Lower lobe of right lung (tissue), 2 donors: ENCODE measurements around the gene XIRP2. TPM values are rescaled to one million over a fixed set of nuclear protein-coding genes. Genes with fewer than 3 reads are reported as not detected.
"Not testable (repeated sequence)": the region's sequence is repeated elsewhere in the genome, so short reads cannot be mapped to it uniquely, and the experiment has no call there.

Experiments used
- ATAC-seq, 2 donors: fragments of 200-7000 bp; cut with Tn5 transposase; one replicate each; pipeline ENCODE4 v1.9.1; 2020 to 2022; ENCODE audit warnings: mild to moderate bottlenecking in 2 of 2, moderate library complexity in 2 of 2
- DNase-seq: peaks from one replicate; pipeline ENCODE4 v3.0.0-alpha.2; 2020
- H3K27ac ChIP-seq: fragments of 200-600 bp; one replicate; pipeline ENCODE4 v1.8.0; 2022
- H3K27me3 ChIP-seq: fragments of 200-600 bp; one replicate; pipeline ENCODE4 v1.8.0; 2022; ENCODE audit warnings: low read depth
- H3K36me3 ChIP-seq: fragments of 200-600 bp; one replicate; pipeline ENCODE4 v1.8.0; 2022; ENCODE audit warnings: mild to moderate bottlenecking
- H3K4me1 ChIP-seq: fragments of 200-600 bp; one replicate; pipeline ENCODE4 v1.8.0; 2022
- H3K4me3 ChIP-seq: fragments of 200-600 bp; one replicate; pipeline ENCODE4 v1.8.0; 2022; ENCODE audit warnings: mild to moderate bottlenecking
- H3K9me3 ChIP-seq: fragments of 200-600 bp; one replicate; pipeline ENCODE4 v1.8.0; 2022
- CTCF ChIP-seq: fragments of 200-600 bp; IDR thresholded peaks from one replicate; pipeline ENCODE4 v1.8.0; 2022; ENCODE audit warnings: antibody characterized with exemption, mild to moderate bottlenecking
- intact Hi-C: fragments of 100-400 bp; cut with DNase I; formaldehyde crosslinking; loops from one replicate; pipeline ENCODE4 v1.11.0; 2022
- total RNA-seq: library from RNA; stranded (reverse); fragmentation: NEBNext Ultra II Directional; extraction: Animal tissue kit (Norgen Biotek cat#: 25700); gene quantifications from one replicate; pipeline ENCODE4 v1.2.1, GENCODE V29; 2021
- donor health status: DM: no; HTN: yes; CAD: no; lungs with severe emphysema.

XIRP2 gene
- total RNA-seq, 1 donor from 2014 or later = 0.18 TPM

- DNase-seq (no peak), ATAC-seq (no peak)
- Histone ChIP-seq H3K4me3 (no peak overlapping the region), H3K27me3 (no peaks in the 10 kb centered on the region), H3K36me3 (no peaks in the 10 kb centered on the region), H3K4me1 (no peaks in the 10 kb centered on the region), H3K27ac (no peak overlapping the region), H3K9me3 (no peaks in the 10 kb centered on the region)
- no peak for TF ChIP-seq CTCF
- intact Hi-C loops = no loop called here
Observed at GRCh38 chr2:167018590-167018989, 130.3 kb downstream of the XIRP2 start.

- no peak for ATAC-seq
- intact Hi-C loops = no loop called here
- Histone ChIP-seq H3K36me3 (no peaks in the 10 kb centered on the region), H3K4me3 (no peak overlapping the region), H3K4me1 (no peaks in the 10 kb centered on the region), H3K27me3 (no peaks in the 10 kb centered on the region), H3K27ac (no peak overlapping the region), H3K9me3 (peaks cover 10% of the 10 kb centered on the region)
- DNase-seq = no peak
- TF ChIP-seq CTCF = no peak
Observed at GRCh38 chr2:167028503-167028902, 140.2 kb downstream of the XIRP2 start.

GRCh38 chr2:167034976-167035375 is 146.7 kb downstream of the XIRP2 start:
- H3K27me3 ChIP-seq, H3K4me1 ChIP-seq, H3K36me3 ChIP-seq, H3K27ac ChIP-seq, intact Hi-C loops, DNase-seq, ATAC-seq, H3K4me3 ChIP-seq: not testable (repeated sequence)
- peaks cover 16% of the 10 kb centered on the region for H3K9me3 ChIP-seq

- Histone ChIP-seq H3K4me1 (no peaks in the 10 kb centered on the region), H3K36me3 (no peaks in the 10 kb centered on the region), H3K9me3 (no peaks in the 10 kb centered on the region), H3K27ac (no peak overlapping the region), H3K27me3 (no peaks in the 10 kb centered on the region), H3K4me3 (no peak overlapping the region)
- no peak for DNase-seq
- ATAC-seq = no peak
- intact Hi-C loops = no loop called here
- TF ChIP-seq CTCF = no peak
Observed at GRCh38 chr2:167048829-167049228, 160.5 kb downstream of the XIRP2 start.

GRCh38 chr2:167049659-167050058 is 161.4 kb downstream of the XIRP2 start:
- H3K27me3 ChIP-seq = no peaks in the 10 kb centered on the region
- no peak for DNase-seq
- no peak overlapping the region for H3K4me3 ChIP-seq
- intact Hi-C loops = no loop called here
- no peak for ATAC-seq
- no peaks in the 10 kb centered on the region for H3K9me3 ChIP-seq
- TF ChIP-seq CTCF = no peak
- H3K27ac ChIP-seq = no peak overlapping the region
- H3K4me1 ChIP-seq = no peaks in the 10 kb centered on the region
- H3K36me3 ChIP-seq = no peaks in the 10 kb centered on the region

- no peak overlapping the region for H3K27ac ChIP-seq
- DNase-seq (no peak), ATAC-seq (no peak)
- H3K4me3 ChIP-seq = no peak overlapping the region
- no peak for TF ChIP-seq CTCF
- no peaks in the 10 kb centered on the region for H3K9me3 ChIP-seq
- no peaks in the 10 kb centered on the region for H3K4me1 ChIP-seq
- H3K36me3 ChIP-seq = no peaks in the 10 kb centered on the region
- intact Hi-C loops = no loop called here
- no peaks in the 10 kb centered on the region for H3K27me3 ChIP-seq
Observed at GRCh38 chr2:167052825-167053224, 164.5 kb downstream of the XIRP2 start.
